HepG2 (cell line): Measurements from ENCODE around the gene CNTN4.

ENCODE experiments used
- ARHGAP35 ChIP-seq: sonication (generic); formaldehyde crosslinking; IDR thresholded peaks from 2 replicates; pipeline ENCODE4 v1.9.0; 2022; ENCODE audit warnings: mild to moderate bottlenecking, inconsistent platforms, moderate library complexity, missing genetic modification reagents, borderline replicate concordance
- ARID5B ChIP-seq: IDR thresholded peaks from 2 replicates; pipeline ENCODE4 v1.4.0; 2020; ENCODE audit warnings: mild to moderate bottlenecking, missing genetic modification reagents
- CENPX ChIP-seq: sonication (generic); formaldehyde crosslinking; IDR thresholded peaks from 2 replicates; pipeline ENCODE4 v1.9.0; 2021; ENCODE audit warnings: mild to moderate bottlenecking, missing genetic modification reagents, moderate library complexity
- RAD21 ChIP-seq: fragments of 450-650 bp; formaldehyde crosslinking; IDR thresholded peaks from 2 replicates; pipeline ENCODE4 v1.5.0; 2020; ENCODE audit warnings: mild to moderate bottlenecking
- RFX5 ChIP-seq: IDR thresholded peaks from 2 replicates; pipeline ENCODE4 v1.6.1; 2011; ENCODE audit warnings: low read depth, low read length, improper control_type of control experiment
- SNRNP70 ChIP-seq: fragments of 200-400 bp; formaldehyde crosslinking; IDR thresholded peaks from 2 replicates; pipeline ENCODE4 v1.6.1; 2017; ENCODE audit warnings: mild to moderate bottlenecking, low read depth, low read length, moderate library complexity
- TCF7 ChIP-seq: sonication (generic); IDR thresholded peaks from 2 replicates; pipeline ENCODE4 v1.6.1; 2016; ENCODE audit warnings: antibody characterized with exemption, low read depth

DNA sequence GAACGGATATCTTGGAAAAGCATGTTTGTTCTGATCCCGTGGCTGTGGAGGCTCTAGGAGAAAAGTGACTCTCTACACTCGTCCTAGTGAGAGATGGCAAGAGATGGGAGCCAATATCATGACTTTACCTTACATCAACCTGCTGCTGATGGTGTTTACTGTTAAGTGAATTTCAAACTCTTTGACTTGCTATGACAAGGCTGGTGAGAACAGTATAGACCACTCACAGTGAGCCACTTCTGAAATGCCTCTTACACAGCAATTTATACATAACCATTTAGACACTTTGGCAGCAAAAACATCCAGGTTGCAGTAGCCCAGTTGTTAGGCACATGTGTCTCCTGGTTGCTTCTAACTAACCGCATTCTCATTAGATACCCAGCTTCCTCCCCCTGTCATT, 968.2 kb downstream of the CNTN4 start:
- TF ChIP-seq RFX5 = no peak
- TF ChIP-seq ARID5B (CRISPR knock-in tag) = no peak
- TF ChIP-seq CENPX = no peak
- TF ChIP-seq ARHGAP35 (CRISPR knock-in tag) = no peak
- TF ChIP-seq SNRNP70 = no peak
- no peak for TF ChIP-seq RAD21 (CRISPR knock-in tag)
- no peak for TF ChIP-seq TCF7
